ACHN (cell line): ENCODE measurements around the gene ARHGDIA.
"Not testable (repeated sequence)": the region's sequence is repeated elsewhere in the genome, so short reads cannot be mapped to it uniquely, and the experiment has no call there.

Experiments used
- DNase-seq: peaks from one replicate; pipeline ENCODE4 v3.0.0-alpha.2; 2015
- in situ Hi-C: cut with HindIII; loops from 2 replicates; pipeline ENCODE4 v1.10.0; 2017; ENCODE audit warnings: low sequenced_read_pairs, low pct_ligation_motif_present, low pct_unique_long_range_greater_than_20kb

Gene ARHGDIA

GRCh38 chr17:81870981-81871386 lies at the start of gene ARHGDIA:
TSS of gene ARHGDIA (minus strand) at chr17:81871337. CDS start at chr17:81869930, 1,407 bp downstream.
- in situ Hi-C loops = no loop called here
- DNase-seq = no peak

- in situ Hi-C loops = no loop called here
Observed at GRCh38 chr17:81918832-81919545, 47.9 kb upstream of the ARHGDIA start.

GRCh38 chr17:81918333-81918669 lies 47.2 kb upstream of the ARHGDIA start:
- in situ Hi-C loops = not testable (repeated sequence)

More at GRCh38 chr17:81918832-81919545, 47.9 kb upstream of the ARHGDIA start:
- DNase-seq = no peak

GRCh38 chr17:81917565-81918332 lies 46.6 kb upstream of the ARHGDIA start, which contains the start of gene SIRT7:
TSS of gene SIRT7 (minus strand) at chr17:81918176. CDS start at chr17:81918131, 45 bp downstream.
- in situ Hi-C loops = no loop called here
- DNase-seq = peak; percentile 80

More at GRCh38 chr17:81918333-81918669, 47.2 kb upstream of the ARHGDIA start:
- DNase-seq = not testable (repeated sequence)

GRCh38 chr17:81916234-81917001 lies 45.3 kb upstream of the ARHGDIA start:
- in situ Hi-C loops = no loop called here
- peak; percentile 81 for DNase-seq

DNA sequence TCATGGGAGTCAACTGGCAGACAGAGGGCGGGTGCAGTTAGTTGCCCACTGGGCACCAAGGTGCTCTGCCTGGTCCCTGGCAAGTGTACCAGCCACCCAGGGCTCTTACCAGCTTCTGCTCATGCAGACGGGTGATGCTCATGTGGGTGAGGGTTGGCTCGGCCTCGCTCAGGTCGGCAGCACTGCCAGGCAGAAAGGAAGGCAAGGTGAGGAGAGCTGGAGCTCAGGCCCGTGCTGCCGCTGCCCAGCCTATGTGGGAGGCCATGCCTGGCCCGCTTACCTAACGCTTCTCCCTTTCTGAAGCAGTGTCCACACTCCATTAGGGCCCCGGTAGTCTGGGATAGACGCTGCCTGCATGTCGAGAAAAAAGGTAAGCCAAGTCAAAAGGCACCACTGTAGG lies 44.2 kb upstream of the ARHGDIA start:
- no peak for DNase-seq
- in situ Hi-C loops = no loop called here

DNA sequence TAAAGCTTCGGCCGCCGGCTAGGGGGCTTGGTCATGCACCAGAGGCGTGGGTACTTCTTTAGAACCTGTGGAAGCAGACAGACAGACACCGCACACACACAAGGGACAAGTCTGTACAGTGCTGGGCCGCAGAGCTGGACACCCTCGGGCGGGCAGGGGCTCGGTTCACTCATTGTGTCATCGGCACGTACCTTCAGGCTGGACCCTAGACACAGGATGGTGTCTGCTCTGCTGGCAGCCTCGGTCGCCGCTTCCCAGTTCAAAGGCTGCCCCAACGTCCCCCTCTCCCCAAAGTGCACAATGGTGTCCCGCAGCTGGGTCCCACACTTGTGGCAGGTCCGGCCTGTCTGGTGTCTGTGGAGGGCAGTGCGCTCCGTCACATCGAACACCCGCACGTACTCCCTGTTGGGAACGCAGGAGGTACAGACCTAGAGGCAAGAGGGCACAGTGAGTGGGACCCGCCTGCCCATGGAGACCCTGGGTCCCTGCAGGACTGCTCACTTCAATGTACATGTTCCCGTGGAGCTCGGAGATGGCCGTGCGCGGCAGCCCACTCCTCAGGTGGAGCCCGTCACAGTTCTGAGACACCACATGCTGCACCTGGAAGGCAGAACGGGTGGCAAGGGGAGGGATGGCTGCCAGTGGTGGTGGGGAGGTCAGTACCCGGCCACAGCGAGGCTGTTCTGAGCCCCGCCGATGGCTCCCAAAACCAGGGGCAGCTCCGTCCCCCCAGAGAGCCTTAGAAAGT lies 43.1 kb upstream of the ARHGDIA start:
- no peak for DNase-seq
- in situ Hi-C loops = no loop called here

- DNase-seq = no peak
- in situ Hi-C loops = no loop called here
Observed at GRCh38 chr17:81913394-81914102, 42.4 kb upstream of the ARHGDIA start.

GRCh38 chr17:81912441-81913309 lies 41.5 kb upstream of the ARHGDIA start:
- DNase-seq = no peak

GRCh38 chr17:81911969-81912368 lies 40.8 kb upstream of the ARHGDIA start:
- in situ Hi-C loops = no loop called here
- no peak for DNase-seq

More at GRCh38 chr17:81912441-81913309, 41.5 kb upstream of the ARHGDIA start:
- in situ Hi-C loops = no loop called here

GRCh38 chr17:81911277-81911961 lies 40.3 kb upstream of the ARHGDIA start, which contains the start of gene PCYT2:
TSS of gene PCYT2 (minus strand) at chr17:81911399. CDS start at chr17:81911355, 44 bp downstream.
- in situ Hi-C loops = no loop called here
- peak; percentile 85 for DNase-seq

DNA sequence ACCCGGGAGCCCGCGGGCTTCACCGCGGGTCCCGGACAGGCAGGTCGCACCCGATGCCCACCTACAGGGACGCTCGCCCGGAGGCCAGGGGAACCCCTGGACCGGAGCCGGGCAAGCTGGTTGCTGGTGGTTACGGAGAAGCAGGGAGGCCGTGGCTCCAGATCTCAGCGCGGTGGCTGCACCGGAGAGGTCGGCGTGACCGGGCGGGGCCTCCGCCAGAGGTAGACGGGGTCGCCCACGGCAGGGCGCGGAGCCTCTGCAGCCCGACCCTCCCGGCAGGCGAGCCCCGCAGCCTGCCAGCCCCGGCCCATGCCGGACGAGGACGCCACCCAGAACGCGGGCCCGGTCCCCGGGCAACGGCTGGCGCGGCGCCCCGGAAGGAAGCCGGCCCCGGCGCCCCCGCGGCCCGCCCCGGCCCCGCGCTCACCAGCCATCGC lies 39.7 kb upstream of the ARHGDIA start:
- DNase-seq = peak; percentile 15
- in situ Hi-C loops = no loop called here

- in situ Hi-C loops = no loop called here
- DNase-seq = no peak
Observed at GRCh38 chr17:81909966-81910839, 39.1 kb upstream of the ARHGDIA start.

DNA sequence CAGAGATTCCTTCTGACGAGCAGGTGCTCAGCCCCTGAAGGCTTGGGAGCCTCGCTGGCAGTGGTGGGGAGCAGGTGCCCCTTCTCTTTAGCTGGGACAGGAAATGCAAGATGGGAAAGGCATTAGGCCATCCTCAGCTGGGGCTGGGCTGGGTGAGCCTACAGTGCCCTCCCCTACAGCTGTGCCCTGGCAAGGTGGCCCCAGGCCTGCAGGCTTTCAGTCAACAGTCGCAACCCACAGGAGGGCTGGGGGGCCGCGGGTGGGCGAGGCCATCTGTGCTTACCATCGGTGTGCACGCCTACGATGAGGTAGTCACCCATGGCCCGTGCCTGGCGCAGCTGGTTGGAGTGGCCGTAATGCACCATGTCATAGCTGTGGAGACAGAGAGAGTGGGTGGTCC lies 38.1 kb upstream of the ARHGDIA start:
- in situ Hi-C loops = no loop called here
- DNase-seq = no peak

DNA sequence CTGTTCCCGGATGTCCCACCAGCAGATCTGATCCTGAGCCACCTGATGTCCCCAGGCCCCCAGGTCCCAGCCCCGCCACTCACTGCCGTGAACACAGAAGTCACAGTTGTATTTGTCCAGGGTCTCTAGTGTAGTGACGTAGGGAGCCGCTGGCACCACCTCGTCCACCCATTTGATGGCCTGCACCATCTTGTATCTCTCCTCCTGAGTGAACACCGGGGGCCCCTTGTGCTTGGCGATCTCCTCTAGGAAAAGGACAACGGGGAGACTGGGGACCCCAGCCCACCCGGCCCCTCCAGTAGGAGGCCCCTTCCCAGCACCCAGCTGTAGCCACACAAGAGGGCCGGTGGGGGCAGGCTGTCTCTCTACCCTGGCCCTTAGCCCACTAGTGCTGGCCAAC lies 37.7 kb upstream of the ARHGDIA start:
- no peak for DNase-seq
- in situ Hi-C loops = no loop called here
